Thyroid gland (tissue), 4 donors: ENCODE results near the gene APBB2.

Experiments used
- CTCF ChIP-seq, 6 experiments: fragments of 200-600 bp in 3 of 6; fragments of 450-650 bp in 3 of 6; sonication (generic) in 3 of 6; IDR thresholded peaks; one replicate each; pipeline ENCODE4 v1.5.1; 2016 to 2019; ENCODE audit warnings: antibody characterized with exemption in 6 of 6, mild to moderate bottlenecking in 2 of 6, inconsistent platforms in 1 of 6, moderate library complexity in 1 of 6
- POLR2A ChIP-seq, 2 donors: fragments of 450-650 bp; IDR thresholded peaks; one replicate each; pipeline ENCODE4 v1.6.1; 2017; ENCODE audit warnings: antibody characterized with exemption in 2 of 2, mild to moderate bottlenecking in 2 of 2, moderate library complexity in 1 of 2

DNA sequence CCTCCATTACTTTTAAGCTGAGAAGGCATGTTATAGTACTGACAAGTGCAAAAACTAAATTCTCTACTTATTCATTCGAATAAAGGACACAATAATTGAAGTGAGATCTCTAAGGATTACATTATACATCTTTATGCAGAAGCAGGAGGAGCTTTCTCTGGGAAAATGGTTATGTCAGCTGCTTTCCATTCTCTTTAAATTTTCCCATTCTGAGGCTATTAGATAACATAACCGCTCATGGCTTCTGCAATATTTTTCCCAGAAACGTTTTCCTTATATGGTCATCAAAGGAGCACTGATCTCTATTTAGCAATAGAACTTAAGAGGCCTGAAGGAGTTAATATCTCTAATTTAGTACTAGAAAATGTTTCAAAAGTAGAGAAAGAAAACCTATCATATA, 243.0 kb downstream of the APBB2 start:
- TF ChIP-seq CTCF (IDR thresholded peaks at IDR 0.05) (no peak), POLR2A (IDR thresholded peaks at IDR 0.05) (no peak)
